Kidney epithelial cell (primary cell): ENCODE data around the gene HRCT1. TPM values are rescaled to one million over a fixed set of nuclear protein-coding genes. Genes with fewer than 3 reads are reported as not detected.
A peak's percentile ranks its signal among the peaks of the same experiment; 100 is the strongest.

Experiments
- DNase-seq: peaks from one replicate; pipeline ENCODE4 v3.0.0-alpha.2; 2010; ENCODE audit warnings: low read depth
- H3K27me3 ChIP-seq: 2 replicates; pipeline ENCODE4 v1.6.0; 2011; ENCODE audit warnings: low read length; ENCODE audit not compliant: control insufficient read depth, insufficient read depth
- H3K36me3 ChIP-seq: 2 replicates; pipeline ENCODE4 v1.5.1; 2011; ENCODE audit warnings: low read length; ENCODE audit not compliant: control insufficient read depth, insufficient read depth
- H3K4me3 ChIP-seq: 2 replicates; pipeline ENCODE4 v1.5.1; 2011; ENCODE audit warnings: low read depth, mild to moderate bottlenecking, control low read depth, low read length
- total RNA-seq: library from RNA; depleted of rRNA; stranded (reverse); fragments of >200 nt; gene quantifications from 2 replicates; pipeline ENCODE4 v1.2.3, GENCODE V29; 2015
- TF ChIP-seq, protein P1 (sequence below): IDR thresholded peaks from 2 replicates; pipeline ENCODE4 v1.5.1; 2011; ENCODE audit warnings: mild to moderate bottlenecking, moderate library complexity, low read length, control low read depth, inconsistent platforms; ENCODE audit not compliant: insufficient read depth, poor library complexity, severe bottlenecking

The HRCT1 gene
- total RNA-seq, result 0.58 TPM in 1 of 2 replicates, not detected in the other

DNA sequence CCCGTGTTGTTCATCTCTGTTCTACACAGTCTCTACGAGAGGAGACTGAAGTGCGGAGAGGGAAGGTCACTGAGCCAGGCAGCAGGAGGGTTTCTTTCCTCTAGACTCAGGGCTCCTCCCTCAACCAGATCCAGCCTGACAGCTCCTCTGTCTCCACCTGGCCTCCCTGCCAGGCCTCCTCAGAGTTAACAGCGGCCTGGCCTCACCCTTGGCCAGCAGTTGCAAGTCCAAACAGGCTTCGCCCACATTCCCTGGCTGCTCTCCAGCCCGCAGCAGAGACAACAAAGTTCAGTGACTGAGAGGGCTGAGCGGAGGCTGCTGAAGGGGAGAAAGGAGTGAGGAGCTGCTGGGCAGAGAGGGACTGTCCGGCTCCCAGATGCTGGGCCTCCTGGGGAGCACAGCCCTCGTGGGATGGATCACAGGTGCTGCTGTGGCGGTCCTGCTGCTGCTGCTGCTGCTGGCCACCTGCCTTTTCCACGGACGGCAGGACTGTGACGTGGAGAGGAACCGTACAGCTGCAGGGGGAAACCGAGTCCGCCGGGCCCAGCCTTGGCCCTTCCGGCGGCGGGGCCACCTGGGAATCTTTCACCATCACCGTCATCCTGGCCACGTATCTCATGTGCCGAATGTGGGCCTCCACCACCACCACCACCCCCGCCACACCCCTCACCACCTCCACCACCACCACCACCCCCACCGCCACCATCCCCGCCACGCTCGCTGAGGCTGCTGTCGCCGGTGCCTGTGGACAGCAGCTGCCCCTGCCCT is at the start of gene HRCT1:
Gene HRCT1 (plus strand): TSS at position 291 of the 768 bp plus-strand sequence. CDS start 86 bp downstream, at position 377.
- DNase-seq, result peak; percentile 80
- Histone ChIP-seq H3K27me3 (no peaks in the 10 kb centered on the region), H3K36me3 (no peaks in the 10 kb centered on the region), H3K4me3 (no peak within 1 kb of the TSS)
- TF ChIP-seq, protein P1, sequence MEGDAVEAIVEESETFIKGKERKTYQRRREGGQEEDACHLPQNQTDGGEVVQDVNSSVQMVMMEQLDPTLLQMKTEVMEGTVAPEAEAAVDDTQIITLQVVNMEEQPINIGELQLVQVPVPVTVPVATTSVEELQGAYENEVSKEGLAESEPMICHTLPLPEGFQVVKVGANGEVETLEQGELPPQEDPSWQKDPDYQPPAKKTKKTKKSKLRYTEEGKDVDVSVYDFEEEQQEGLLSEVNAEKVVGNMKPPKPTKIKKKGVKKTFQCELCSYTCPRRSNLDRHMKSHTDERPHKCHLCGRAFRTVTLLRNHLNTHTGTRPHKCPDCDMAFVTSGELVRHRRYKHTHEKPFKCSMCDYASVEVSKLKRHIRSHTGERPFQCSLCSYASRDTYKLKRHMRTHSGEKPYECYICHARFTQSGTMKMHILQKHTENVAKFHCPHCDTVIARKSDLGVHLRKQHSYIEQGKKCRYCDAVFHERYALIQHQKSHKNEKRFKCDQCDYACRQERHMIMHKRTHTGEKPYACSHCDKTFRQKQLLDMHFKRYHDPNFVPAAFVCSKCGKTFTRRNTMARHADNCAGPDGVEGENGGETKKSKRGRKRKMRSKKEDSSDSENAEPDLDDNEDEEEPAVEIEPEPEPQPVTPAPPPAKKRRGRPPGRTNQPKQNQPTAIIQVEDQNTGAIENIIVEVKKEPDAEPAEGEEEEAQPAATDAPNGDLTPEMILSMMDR, result no peak

GRCh38 chr9:35856206-35856605 is 49.8 kb upstream of the HRCT1 start:
- H3K27me3 ChIP-seq, result peaks cover 16% of the 10 kb centered on the region
- DNase-seq, result no peak
- H3K4me3 ChIP-seq, result no peak overlapping the region
- TF ChIP-seq, protein P1, result no peak
- H3K36me3 ChIP-seq, result no peaks in the 10 kb centered on the region

GRCh38 chr9:35856882-35857281 is 49.1 kb upstream of the HRCT1 start:
- Histone ChIP-seq H3K36me3 (no peaks in the 10 kb centered on the region), H3K27me3 (peaks cover 22% of the 10 kb centered on the region), H3K4me3 (no peak overlapping the region)
- TF ChIP-seq, protein P1, result no peak
- DNase-seq, result no peak

DNA sequence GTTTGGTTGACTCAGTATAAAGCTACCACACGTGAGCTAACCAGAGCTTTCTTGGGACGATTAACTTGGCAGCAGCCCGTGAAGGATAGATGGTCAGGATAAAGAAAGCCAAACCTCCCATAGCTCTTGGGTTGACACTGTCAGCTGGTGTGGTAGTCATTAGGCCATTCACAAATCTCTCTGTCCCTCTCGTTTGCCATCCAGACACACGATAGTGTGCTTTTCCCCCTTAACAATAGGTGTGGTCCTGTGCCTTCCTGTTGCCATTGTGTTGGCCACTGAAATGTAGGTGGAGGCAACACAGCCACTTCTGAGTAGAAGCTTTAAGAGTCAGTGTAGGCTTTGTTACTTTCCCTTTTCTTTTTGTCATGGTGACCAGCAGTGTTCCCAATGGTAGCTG is 47.5 kb upstream of the HRCT1 start:
- H3K27me3 ChIP-seq, result peaks cover 27% of the 10 kb centered on the region
- no peak for DNase-seq
- H3K4me3 ChIP-seq, result no peak overlapping the region
- H3K36me3 ChIP-seq, result no peaks in the 10 kb centered on the region
- TF ChIP-seq, protein P1, result no peak

DNA sequence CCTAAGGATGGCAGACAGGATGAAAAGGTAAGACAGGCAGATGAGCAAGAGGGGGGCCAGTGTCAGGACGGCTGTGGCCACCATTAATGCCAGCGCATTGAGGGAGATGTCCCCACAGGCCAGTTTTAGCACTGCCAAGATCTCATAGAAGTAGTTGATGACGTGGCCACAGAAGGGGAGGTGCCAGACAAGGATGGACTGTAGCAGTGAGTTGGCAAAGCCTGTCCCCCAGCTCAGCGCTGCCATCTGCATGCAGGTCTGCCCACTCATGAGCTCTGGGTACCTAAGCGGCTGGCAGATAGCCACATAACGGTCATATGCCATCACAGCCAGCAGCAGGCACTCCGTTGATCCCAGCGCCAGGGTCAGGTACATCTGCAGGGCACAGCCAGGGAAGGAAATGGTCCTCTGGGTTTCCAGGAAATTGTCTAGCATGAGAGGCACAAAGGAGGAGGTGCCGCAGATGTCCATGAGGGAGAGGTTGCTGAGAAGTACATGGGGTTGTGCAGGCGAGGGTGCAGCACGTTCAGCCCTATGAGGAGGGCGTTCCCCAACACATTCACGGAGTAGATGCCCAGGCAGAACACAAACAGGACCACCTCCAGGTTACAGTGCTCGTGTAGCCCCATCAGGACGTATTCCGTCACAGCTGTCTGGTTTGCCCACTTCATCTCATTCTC is 46.6 kb upstream of the HRCT1 start:
- Histone ChIP-seq H3K4me3 (no peak overlapping the region), H3K36me3 (no peaks in the 10 kb centered on the region), H3K27me3 (peaks cover 31% of the 10 kb centered on the region)
- DNase-seq, result no peak
- TF ChIP-seq, protein P1, result no peak
